ENCODE measurements around the gene ARMC2.
"Not testable (repeated sequence)": the region's sequence is repeated elsewhere in the genome, so short reads cannot be mapped to it uniquely, and the experiment has no call there.

Gene ARMC2

DNA sequence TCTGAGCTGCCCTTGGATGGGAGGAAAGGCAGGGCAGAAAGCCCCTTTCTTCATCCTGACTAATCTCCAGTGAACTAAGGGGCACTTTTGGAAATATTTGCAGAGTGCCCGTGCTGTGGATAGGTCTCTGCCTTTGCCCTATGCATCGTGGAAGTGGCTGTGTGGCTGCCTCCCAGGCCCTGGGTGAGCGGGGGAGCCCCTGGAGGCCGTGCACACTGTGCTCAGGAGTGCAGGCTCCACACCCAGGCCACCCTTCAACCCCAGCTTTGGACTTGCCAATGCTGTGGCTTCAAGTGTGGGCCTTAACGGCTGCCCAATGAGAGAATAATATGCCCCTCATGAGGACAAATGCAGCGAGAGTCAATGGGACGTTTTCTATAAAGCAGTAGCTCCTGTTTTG is 36.7 kb upstream of the ARMC2 start:
- Mint-ChIP-seq H3K4me3 (no peak overlapping the region), H3K9me3 (peaks cover 6% of the 10 kb centered on the region), H3K27me3 (peaks cover 5% of the 10 kb centered on the region), H3K4me1 (ENCODE audit: low read depth) (peaks cover 4% of the 10 kb centered on the region), H3K27ac (no peak overlapping the region), H3K36me3 (ENCODE audit: low read depth) (no peaks in the 10 kb centered on the region)
- intact Hi-C loops (cut with micrococcal nuclease) = no loop called here

DNA sequence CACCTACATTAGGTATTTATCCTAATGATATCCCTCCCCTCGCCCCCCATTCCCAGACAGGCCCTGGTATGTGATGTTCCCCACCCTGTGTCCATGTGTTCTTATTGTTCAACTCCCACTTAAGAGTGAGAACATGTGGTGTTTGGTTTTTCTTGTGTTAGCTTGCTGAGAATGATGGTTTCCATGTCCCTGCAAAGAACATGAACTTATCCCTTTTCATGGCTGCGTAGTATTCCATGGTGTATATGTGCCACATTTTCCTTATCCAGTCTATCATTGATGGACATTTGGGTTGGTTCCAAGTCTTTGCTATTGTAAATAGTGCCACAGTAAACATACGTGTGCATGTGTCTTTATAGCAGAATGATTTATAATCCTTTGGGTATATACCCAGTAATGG is 35.0 kb upstream of the ARMC2 start:
- intact Hi-C loops (cut with micrococcal nuclease); H3K27me3 Mint-ChIP-seq; H3K4me3 Mint-ChIP-seq; H3K27ac Mint-ChIP-seq; H3K4me1 Mint-ChIP-seq (ENCODE audit: low read depth); H3K36me3 Mint-ChIP-seq (ENCODE audit: low read depth): not testable (repeated sequence)
- peaks cover 22% of the 10 kb centered on the region for H3K9me3 Mint-ChIP-seq

- Mint-ChIP-seq H3K9me3 (peaks cover 33% of the 10 kb centered on the region), H3K4me1 (ENCODE audit: low read depth) (peaks cover 17% of the 10 kb centered on the region)
- intact Hi-C loops (cut with micrococcal nuclease); H3K27me3 Mint-ChIP-seq; H3K4me3 Mint-ChIP-seq; H3K36me3 Mint-ChIP-seq (ENCODE audit: low read depth); H3K27ac Mint-ChIP-seq: not testable (repeated sequence)
Measured at GRCh38 chr6:108817276-108817675, 30.9 kb upstream of the ARMC2 start.

DNA sequence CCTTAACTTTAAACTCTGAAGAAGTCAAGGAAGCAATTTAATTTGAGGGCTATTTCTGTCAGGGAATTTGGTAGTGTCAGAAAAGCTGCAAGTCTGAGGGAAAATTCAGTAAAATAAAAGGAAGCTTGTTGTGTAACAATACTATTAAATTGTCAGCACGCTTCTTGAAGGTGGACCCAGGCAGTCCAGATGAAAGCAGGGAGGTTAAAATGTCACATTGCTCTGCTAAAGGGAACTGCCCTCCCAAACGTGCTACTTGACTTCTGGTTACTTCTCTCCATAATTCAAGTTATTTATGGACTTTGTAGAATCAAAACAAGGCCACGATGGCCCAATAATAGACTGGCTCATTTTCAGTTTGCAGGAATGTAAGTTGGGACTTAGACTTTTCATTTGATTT is 28.2 kb upstream of the ARMC2 start:
- H3K27me3 Mint-ChIP-seq = peaks cover 15% of the 10 kb centered on the region
- peaks cover 33% of the 10 kb centered on the region for H3K9me3 Mint-ChIP-seq
- intact Hi-C loops (cut with micrococcal nuclease) = no loop called here
- H3K4me1 Mint-ChIP-seq (ENCODE audit: low read depth) = peaks cover 37% of the 10 kb centered on the region
- peaks cover 6% of the 10 kb centered on the region for H3K36me3 Mint-ChIP-seq (ENCODE audit: low read depth)
- H3K4me3 Mint-ChIP-seq = no peak overlapping the region
- H3K27ac Mint-ChIP-seq = peak overlapping the region; percentile 18

DNA sequence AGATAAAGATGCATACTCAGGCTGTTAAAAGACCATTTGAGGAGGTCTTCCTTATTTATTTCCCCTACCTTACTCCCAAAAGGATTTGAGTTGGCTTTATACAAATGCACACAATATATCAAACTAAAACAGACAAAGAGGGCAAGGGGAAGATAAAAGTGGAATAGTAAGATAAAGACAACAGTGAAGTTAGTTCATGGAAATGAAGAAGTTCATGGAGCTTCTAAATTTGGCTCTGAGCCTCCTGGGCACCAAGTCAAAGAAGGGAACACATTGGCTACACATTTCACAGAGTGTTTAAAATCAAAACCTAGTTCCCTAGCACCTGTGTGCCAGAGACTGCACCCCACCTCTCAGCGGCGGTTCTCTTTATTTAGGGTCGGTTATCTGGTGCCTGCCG is 25.8 kb upstream of the ARMC2 start:
- intact Hi-C loops (cut with micrococcal nuclease) = no loop called here
- peaks cover 30% of the 10 kb centered on the region for H3K9me3 Mint-ChIP-seq
- peaks cover 1% of the 10 kb centered on the region for H3K36me3 Mint-ChIP-seq (ENCODE audit: low read depth)
- peaks cover 33% of the 10 kb centered on the region for H3K4me1 Mint-ChIP-seq (ENCODE audit: low read depth)
- H3K4me3 Mint-ChIP-seq = no peak overlapping the region
- peaks cover 13% of the 10 kb centered on the region for H3K27me3 Mint-ChIP-seq
- H3K27ac Mint-ChIP-seq = no peak overlapping the region

DNA sequence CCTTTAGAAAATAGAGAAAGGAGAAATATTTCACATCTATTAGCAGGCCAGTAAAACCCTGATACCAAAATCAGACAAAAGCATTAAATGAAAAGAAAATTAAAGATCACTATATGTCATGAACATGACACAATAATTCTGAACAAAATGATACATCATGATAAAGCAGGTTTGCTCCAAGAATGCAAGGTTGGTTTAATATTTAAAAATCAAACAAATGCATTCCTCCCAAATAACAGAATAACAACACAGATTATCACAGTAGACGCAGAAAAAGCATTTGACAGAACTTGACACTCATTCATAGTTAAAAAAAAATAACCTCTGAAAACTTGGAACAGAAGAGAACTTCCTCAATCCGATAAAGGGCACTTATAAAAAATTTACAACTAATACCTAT is 22.9 kb upstream of the ARMC2 start:
- Mint-ChIP-seq H3K27ac (no peak overlapping the region), H3K27me3 (peaks cover 10% of the 10 kb centered on the region), H3K36me3 (ENCODE audit: low read depth) (no peaks in the 10 kb centered on the region), H3K4me3 (no peak overlapping the region), H3K9me3 (peaks cover 12% of the 10 kb centered on the region), H3K4me1 (ENCODE audit: low read depth) (peaks cover 23% of the 10 kb centered on the region)
- intact Hi-C loops (cut with micrococcal nuclease) = no loop called here

DNA sequence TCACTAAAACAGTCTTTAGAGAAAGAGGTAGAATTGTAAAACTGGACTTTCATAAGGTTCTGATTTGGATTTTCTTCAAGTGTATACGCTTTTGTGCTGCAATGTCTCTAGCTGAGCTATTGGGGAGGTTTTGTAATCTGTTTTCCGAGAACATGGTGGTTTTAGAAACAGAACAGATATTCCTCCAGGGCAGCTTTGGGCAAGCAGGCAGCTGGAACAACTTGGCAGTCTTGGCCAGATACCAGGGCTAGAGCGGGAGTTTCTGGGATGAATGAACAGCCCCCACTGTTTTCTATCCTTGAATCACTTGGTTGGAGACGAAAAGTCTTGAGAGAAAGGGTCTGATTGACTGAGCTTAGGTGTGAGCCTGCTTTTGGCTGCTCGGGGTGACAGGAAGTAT is 17.1 kb upstream of the ARMC2 start:
- Mint-ChIP-seq H3K9me3 (peaks cover 12% of the 10 kb centered on the region), H3K4me1 (ENCODE audit: low read depth) (peaks cover 5% of the 10 kb centered on the region), H3K36me3 (ENCODE audit: low read depth) (no peaks in the 10 kb centered on the region), H3K27ac (no peak overlapping the region), H3K27me3 (peaks cover 34% of the 10 kb centered on the region), H3K4me3 (no peak overlapping the region)
- intact Hi-C loops (cut with micrococcal nuclease) = loop anchor here (10.0 kb wide), 2 partner anchors 86 to 206 kb away; no protein-coding TSS in a partner anchor

DNA sequence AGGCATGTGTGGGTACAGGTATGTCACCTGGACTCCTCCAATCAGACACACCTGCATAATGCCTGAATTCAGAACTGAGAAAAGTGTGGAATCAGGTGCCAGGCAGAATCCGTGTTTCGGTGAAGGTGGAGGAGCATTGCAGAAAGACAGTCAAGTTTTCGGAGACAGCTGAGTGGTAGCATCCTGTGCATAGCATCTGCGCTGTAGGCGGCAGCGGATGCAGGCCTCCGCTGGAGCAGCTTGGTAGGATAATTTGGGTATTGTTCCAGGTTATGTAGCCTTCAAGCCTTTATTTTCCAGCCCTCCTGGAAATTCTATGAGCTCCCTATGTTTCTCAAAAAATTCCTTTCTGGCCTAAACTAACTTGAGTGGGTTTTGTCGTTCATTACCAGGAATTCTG is 15.5 kb upstream of the ARMC2 start:
- peaks cover 21% of the 10 kb centered on the region for H3K4me1 Mint-ChIP-seq (ENCODE audit: low read depth)
- no peak overlapping the region for H3K27ac Mint-ChIP-seq
- H3K4me3 Mint-ChIP-seq = no peak overlapping the region
- H3K27me3 Mint-ChIP-seq = peaks cover 37% of the 10 kb centered on the region
- no peaks in the 10 kb centered on the region for H3K9me3 Mint-ChIP-seq
- intact Hi-C loops (cut with micrococcal nuclease) = loop anchor here (10.0 kb wide), 2 partner anchors 88 to 208 kb away; no protein-coding TSS in a partner anchor
- H3K36me3 Mint-ChIP-seq (ENCODE audit: low read depth) = no peaks in the 10 kb centered on the region

DNA sequence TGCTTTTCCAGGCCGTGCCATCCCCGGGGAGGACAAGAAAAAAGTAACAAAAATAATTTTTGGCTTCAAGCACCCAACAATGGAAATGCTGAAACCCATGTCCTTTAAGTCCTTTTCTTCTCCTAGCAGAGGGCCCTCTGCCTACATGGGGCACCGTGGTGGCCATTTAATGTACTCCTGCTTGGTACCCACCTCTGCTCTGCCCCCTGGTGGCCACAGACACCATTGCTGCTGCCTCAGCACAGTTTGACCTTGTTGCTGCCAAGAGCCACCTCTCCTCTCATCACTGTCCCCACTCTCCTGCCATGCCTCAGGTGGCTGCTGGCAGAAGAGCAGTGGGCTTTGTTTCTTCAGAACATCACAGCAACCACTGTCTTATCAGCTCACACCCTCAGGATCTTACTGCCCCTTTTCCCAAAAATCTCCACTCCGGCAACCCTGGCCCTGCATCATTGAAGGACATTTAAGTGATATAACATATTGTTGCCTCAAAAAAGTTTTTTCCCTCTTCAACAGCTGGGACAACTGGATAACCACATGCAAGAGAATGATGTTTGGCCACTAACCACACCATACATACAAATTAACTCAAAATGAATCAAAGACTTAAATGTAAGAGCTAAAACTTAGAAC is 12.9 kb upstream of the ARMC2 start:
- H3K9me3 Mint-ChIP-seq = no peaks in the 10 kb centered on the region
- H3K36me3 Mint-ChIP-seq (ENCODE audit: low read depth) = no peaks in the 10 kb centered on the region
- H3K4me3 Mint-ChIP-seq = no peak overlapping the region
- intact Hi-C loops (cut with micrococcal nuclease) = loop anchor here (1.0 to 10.0 kb wide), 7 partner anchors 42 to 293 kb away; no protein-coding TSS in a partner anchor
- H3K4me1 Mint-ChIP-seq (ENCODE audit: low read depth) = peaks cover 39% of the 10 kb centered on the region
- peaks cover 59% of the 10 kb centered on the region for H3K27me3 Mint-ChIP-seq
- H3K27ac Mint-ChIP-seq = no peak overlapping the region

- Mint-ChIP-seq H3K4me1 (ENCODE audit: low read depth) (peaks cover 44% of the 10 kb centered on the region), H3K4me3 (no peak overlapping the region), H3K27me3 (peaks cover 57% of the 10 kb centered on the region), H3K27ac (no peak overlapping the region), H3K9me3 (no peaks in the 10 kb centered on the region), H3K36me3 (ENCODE audit: low read depth) (no peaks in the 10 kb centered on the region)
- intact Hi-C loops (cut with micrococcal nuclease) = loop anchor here (5.0 to 10.0 kb wide), 4 partner anchors 41 to 279 kb away; no protein-coding TSS in a partner anchor
Measured at GRCh38 chr6:108836061-108836460, 12.2 kb upstream of the ARMC2 start.

DNA sequence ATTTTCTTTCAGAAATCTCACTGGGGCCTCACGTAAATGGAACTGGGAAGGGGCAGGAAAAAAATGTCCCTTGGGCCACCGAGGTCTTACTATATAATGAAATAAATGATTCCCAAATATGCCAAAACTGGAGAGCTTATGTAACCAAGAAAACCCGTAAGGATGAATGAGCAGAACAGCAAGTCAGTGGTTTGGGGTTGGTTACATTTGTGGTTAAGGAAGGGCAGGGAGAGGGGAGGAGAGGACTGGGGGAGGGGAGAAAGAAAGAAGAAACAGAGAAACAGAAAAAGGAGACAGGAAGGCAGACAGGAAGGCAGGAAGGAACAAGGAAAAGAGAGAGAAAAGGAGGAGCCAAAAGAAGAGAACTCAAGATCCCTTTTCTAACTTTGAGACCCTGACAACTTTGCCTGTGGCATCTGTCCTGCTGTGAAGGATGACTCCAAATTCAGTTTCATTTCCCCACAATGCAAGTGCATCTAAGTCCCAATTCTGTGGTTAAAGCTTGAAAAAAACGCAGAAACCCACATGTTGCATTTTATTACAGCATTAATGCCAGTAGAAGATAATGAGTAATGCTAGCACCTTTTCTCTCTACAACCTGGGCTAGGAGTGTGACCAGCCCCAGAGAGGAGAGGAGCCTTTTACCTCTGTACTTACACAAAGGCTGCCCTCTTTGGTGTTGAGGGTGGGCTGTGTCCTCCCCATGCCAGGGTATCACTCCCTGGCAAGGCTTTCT is 10.8 kb upstream of the ARMC2 start:
- intact Hi-C loops (cut with micrococcal nuclease) = loop anchor here (1.0 to 10.0 kb wide), 5 partner anchors 11 to 280 kb away; partner anchors contain the start of gene ARMC2
- Mint-ChIP-seq H3K36me3 (ENCODE audit: low read depth) (no peaks in the 10 kb centered on the region), H3K27me3 (peaks cover 43% of the 10 kb centered on the region), H3K4me3 (peak overlapping the region; percentile 44), H3K27ac (peak overlapping the region; percentile 54), H3K9me3 (no peaks in the 10 kb centered on the region), H3K4me1 (ENCODE audit: low read depth) (peaks cover 57% of the 10 kb centered on the region)

DNA sequence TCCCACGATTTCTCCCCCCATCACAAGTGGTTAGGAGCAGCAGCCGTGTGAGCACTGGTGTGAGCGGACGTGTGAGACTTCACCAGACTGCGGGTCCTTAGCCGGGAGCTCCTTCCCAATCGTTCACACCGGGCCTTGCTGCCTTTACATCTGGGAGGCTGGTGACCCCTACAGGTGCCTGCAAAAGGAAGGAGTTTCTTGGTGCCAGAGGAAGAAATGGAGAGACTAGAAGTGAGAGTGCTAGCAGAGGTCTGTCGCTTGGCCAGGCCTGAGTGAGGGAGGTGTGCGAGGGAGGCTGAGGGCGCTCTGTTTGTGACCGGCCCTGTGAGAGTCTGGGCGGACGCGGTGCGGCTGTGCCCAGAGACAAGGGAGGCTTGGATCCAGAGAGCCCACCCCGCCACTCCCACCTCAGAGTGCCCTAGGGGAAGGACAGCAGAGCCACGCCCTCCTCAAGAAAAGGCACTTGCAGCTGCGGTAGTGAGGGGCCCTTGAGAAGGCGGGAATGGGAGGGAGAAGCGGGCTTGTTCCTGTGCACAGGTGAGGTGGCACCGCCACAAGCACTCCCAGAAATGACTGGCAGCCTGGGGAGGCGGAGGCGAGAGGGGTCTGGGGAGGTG is 10.0 kb upstream of the ARMC2 start:
- Mint-ChIP-seq H3K27me3 (peaks cover 39% of the 10 kb centered on the region), H3K4me3 (no peak overlapping the region), H3K36me3 (ENCODE audit: low read depth) (no peaks in the 10 kb centered on the region), H3K9me3 (no peaks in the 10 kb centered on the region), H3K27ac (peak overlapping the region; percentile 54), H3K4me1 (ENCODE audit: low read depth) (peaks cover 58% of the 10 kb centered on the region)
- intact Hi-C loops (cut with micrococcal nuclease) = loop anchor here (5.0 to 10.0 kb wide), 4 partner anchors 39 to 281 kb away; no protein-coding TSS in a partner anchor

- Mint-ChIP-seq H3K4me1 (ENCODE audit: low read depth) (peaks cover 64% of the 10 kb centered on the region), H3K4me3 (no peak overlapping the region), H3K27ac (no peak overlapping the region), H3K9me3 (no peaks in the 10 kb centered on the region), H3K27me3 (peaks cover 44% of the 10 kb centered on the region), H3K36me3 (ENCODE audit: low read depth) (no peaks in the 10 kb centered on the region)
- intact Hi-C loops (cut with micrococcal nuclease) = loop anchor here (5.0 to 10.0 kb wide), 4 partner anchors 38 to 282 kb away; no protein-coding TSS in a partner anchor
Measured at GRCh38 chr6:108839083-108839642, 9.1 kb upstream of the ARMC2 start.

- Mint-ChIP-seq H3K27me3 (peaks cover 36% of the 10 kb centered on the region), H3K36me3 (ENCODE audit: low read depth) (no peaks in the 10 kb centered on the region), H3K9me3 (no peaks in the 10 kb centered on the region), H3K4me1 (ENCODE audit: low read depth) (peaks cover 63% of the 10 kb centered on the region), H3K27ac (peak overlapping the region; percentile 90), H3K4me3 (no peak overlapping the region)
- intact Hi-C loops (cut with micrococcal nuclease) = no loop called here
Measured at GRCh38 chr6:108840919-108841318, 7.3 kb upstream of the ARMC2 start.

All from dendritic cell treated with granulocyte-macrophage colony-stimulating factor and Interleukin-4, amounts not matched to agents 40 ng/mL and 50 ng/mL, for 4 days (primary cell).